Activated T-cell treated with anti-CD3 and anti-CD28 coated beads for 1 hour (primary cell): ENCODE results near the gene POLD1.

Experiments used
- DNase-seq: peaks from one replicate; pipeline ENCODE4 v3.0.0-alpha.2; 2020; ENCODE audit warnings: low read depth

The POLD1 gene

GRCh38 chr19:50418176-50419021 lies 34.3 kb downstream of the POLD1 start, which contains the start of gene SPIB:
Gene SPIB, plus strand, starts transcription at chr19:50418938. Its CDS starts 25 bp downstream, at chr19:50418963.
- DNase-seq = no peak

DNA sequence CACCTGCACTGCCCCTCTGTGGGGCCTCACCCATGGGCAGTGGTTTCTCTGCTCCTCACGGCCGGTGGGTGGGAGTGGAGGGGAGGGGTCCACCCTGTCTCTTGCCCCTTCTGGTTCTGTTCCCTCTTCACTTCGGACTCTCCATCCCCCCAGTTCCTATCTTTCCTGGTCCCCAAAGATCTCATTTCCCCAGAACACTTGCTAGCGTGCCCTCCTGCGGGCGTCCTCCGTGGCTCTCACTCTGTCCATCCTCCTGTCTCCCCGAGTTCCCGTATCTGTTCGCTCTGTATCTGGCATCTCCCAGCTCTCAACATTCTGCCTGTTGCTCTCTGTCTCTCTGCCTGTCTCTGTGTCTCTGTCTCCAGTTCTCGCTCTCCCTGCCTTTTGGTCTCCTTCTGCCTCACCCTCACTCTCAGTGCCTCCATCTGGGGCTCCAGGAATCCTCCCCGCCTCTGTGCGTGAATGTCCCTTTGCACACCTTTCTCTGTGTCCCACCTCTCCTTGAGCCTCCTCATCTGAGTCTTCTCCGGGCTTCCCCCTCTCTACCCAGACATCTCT lies 35.0 kb downstream of the POLD1 start:
- DNase-seq = no peak

- DNase-seq = no peak
These were observed 35.5 kb downstream of the POLD1 start for GRCh38 chr19:50419580-50420035.

DNA sequence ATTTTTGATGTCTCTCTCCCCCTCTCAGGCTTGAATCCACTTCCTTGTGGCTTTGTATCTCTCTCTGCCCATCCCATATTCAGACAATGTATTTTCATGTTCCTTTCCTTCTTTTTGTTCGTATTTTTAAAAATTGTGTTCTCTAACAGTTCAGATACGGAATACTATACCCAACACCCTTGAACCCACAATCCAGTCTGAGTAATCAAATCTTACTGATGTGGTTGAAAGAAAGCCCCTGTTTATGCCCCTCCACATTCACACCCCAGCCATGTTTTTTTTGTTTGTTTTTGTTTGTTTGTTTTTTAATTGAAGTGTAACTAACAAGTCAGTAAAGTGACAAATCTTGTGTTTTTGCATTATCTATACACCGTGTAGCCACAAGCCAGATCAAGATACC lies 36.0 kb downstream of the POLD1 start:
- no peak for DNase-seq

DNA sequence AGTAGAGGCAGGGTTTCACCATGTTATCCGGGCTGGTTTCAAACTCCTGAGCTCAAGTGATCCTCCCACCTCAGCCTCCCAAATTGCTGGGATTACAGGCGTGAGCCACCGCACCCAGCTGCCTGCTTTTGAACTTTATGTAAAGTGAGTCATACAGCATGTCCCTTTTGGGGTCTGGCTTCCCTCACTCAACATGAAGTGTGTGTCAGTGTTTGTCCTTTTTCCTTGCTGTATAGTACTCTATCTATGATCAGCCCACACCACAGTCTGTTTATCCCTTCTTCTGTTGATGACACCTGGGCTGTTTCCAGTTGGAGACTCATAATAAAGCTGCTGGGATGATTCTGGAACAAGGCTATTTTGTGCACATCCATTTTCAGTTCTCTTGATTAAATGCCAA lies 36.7 kb downstream of the POLD1 start:
- DNase-seq = no peak

DNA sequence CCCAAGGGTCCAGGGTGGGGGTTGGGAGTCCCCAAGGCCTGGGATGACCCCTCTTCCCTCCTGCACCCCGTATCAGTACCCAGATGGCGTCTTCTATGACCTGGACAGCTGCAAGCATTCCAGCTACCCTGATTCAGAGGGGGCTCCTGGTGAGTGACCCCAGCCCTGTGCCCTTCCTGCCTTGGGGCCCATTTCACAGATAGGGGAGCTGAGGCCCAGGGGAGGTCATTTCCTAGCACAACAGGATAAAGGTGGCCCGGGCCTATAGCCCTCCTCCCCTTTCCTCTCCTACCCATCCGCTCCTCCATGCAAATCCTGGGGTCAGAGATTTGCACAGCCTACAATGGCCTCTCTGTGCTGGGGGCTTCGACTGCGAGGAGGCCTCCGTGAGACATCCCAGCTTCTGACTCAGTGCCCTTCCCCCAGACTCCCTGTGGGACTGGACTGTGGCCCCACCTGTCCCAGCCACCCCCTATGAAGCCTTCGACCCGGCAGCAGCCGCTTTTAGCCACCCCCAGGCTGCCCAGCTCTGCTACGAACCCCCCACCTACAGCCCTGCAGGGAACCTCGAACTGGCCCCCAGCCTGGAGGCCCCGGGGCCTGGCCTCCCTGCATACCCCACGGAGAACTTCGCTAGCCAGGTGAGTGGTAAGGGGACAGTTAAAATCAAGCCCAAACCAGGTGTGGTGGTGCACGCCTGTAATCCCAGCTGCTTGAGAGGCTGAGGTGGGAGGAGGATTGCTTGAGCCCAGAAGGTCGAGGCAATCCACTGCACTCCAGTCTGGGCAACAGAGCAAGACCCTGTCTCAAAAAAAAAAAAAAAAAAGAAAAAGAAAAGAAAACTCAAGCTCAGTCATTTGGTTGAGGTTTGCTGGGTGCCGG lies 38.5 kb downstream of the POLD1 start:
- DNase-seq = no peak

GRCh38 chr19:50423279-50424113 lies 39.3 kb downstream of the POLD1 start:
- no peak for DNase-seq

DNA sequence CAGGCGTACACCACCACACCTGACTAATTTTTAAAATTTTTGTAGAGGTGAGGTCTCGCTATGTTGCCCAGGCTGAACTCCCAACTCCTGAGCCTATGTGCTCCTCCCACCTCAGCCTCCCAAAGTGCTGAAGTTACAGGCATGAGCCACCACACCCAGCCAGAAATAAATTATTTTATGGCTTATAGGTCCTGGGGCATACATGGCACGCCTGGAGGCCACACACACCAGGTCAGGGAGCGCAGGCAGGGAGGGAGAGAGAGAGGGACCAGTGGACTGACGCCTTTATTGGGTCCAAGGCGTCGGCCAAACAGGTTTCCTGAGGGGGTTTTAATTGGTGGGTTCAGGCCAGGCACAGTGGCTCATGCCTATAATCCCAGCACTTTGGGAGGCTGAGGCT lies 41.4 kb downstream of the POLD1 start:
- no peak for DNase-seq

DNA sequence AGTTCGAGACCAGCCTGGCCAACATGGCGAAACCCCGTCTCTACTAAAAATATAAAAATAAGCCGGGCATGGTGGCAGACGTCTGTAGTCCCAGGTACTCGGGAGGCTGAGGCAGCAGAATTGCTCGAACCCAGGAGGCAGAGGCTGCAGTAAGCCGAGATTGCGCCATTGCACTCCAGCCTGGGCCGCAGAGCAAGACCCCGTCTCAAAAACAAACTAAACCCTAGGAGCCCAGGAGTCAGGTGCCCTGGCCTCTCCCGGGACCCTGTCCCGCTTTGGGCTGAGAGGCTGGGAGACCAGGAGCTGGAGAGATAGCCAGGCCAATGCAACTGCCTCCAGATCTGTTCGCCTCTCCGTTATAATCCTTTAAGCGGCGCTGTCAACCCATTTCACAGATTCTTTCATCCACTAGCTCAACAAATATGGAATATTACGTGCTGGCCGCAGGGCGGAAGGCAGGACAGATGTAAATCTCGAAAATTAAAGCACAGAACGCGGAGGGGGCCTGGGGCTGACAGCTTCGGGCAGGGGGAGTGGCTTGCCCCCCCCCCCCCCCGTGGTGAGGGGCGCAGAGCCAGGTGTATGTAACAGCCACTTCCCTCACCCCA lies 43.3 kb downstream of the POLD1 start:
- no peak for DNase-seq

DNA sequence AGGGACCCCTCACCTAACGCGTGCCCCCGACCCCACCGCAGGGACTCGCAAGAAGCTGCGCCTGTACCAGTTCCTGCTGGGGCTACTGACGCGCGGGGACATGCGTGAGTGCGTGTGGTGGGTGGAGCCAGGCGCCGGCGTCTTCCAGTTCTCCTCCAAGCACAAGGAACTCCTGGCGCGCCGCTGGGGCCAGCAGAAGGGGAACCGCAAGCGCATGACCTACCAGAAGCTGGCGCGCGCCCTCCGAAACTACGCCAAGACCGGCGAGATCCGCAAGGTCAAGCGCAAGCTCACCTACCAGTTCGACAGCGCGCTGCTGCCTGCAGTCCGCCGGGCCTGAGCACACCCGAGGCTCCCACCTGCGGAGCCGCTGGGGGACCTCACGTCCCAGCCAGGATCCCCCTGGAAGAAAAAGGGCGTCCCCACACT lies 43.9 kb downstream of the POLD1 start:
- no peak for DNase-seq

GRCh38 chr19:50428772-50429463 lies 44.8 kb downstream of the POLD1 start:
- DNase-seq = no peak

GRCh38 chr19:50430888-50431342 lies 46.8 kb downstream of the POLD1 start:
- DNase-seq = no peak

- peak; percentile 76 for DNase-seq
These were observed 47.4 kb downstream of the POLD1 start for GRCh38 chr19:50431343-50432220.

GRCh38 chr19:50432221-50433028 lies 48.3 kb downstream of the POLD1 start, which contains the start of gene MYBPC2:
Gene MYBPC2, plus strand, starts transcription at chr19:50432892. Its CDS starts 62 bp downstream, at chr19:50432954.
- DNase-seq = no peak

DNA sequence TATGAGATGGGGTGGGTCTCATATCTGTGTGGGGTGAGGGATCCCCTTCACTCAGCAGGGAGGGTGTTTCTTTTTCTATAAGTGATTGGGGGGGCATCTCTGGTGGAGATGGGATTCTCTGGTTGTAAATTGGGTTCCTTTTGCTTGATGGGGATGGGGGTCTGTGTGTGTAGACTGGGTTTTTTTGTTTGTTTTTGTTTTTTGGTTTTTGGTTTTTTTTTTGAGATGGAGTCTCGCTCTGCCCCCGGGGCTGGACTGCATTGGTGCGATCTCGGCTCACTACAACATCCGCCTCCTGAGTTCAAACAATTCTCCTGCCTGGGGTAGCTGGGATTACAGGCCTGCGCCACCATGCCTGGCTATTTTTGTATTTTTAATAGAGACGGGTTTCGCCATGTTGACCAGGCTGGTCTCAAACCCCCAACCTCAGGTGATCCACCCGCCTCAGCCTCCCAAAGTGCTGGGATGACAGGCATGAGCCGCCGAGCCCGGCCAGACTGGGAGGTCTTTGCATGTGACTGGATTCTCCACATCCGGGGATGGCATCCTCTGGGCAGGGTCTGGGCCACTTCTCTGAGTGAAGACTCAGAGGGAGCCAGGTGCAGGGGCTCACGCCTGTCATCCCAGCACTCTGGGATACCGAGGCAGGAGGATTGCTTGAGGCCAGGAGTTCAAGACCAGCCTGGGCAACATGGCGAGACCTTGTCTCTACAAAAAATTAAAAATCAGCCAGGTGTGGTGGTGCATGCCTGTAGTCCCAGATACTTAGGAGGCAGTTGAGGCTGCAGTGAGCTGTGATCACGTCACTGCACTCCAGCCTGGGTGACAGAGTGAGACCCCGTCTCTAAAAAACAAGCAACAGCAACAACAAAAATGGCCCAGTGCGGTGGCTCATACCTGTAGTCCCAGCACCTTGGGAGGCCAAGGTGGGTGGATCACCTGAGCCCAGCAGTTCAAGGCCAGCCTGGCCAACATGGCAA lies 49.3 kb downstream of the POLD1 start:
- DNase-seq = no peak

GRCh38 chr19:50434525-50434924 lies 50.4 kb downstream of the POLD1 start:
- no peak for DNase-seq

GRCh38 chr19:50435221-50435620 lies 51.1 kb downstream of the POLD1 start:
- DNase-seq = no peak
